ENCODE data around the gene USP13. TPM values are rescaled to one million over a fixed set of nuclear protein-coding genes. Genes with fewer than 3 reads are reported as not detected.
A peak's percentile ranks its signal among the peaks of the same experiment; 100 is the strongest.

Gene USP13
- total RNA-seq, 1 experiment from 2014 or later, result 33.0 TPM

DNA sequence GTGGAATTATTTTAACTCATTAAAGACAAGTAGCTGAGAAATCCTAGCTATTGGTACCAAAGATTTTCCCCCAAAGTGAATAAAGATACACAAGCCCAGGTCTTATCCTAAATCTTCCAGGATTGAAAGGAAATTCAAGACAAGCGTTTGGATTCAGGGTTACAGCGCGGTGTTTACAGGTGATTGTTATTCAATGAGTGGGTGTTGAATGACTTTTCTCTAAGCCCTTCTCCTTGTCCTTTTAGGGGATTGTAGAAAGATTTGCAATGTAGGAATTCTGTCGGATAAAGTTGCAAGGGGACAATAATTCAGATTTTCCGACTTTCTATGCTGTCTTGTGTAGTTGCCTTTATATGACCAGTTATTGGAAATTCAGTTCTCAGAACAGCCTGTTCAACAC is 57.2 kb downstream of the USP13 start:
- BruUV-seq (replicated peaks), result no TSS peak
- Histone ChIP-seq H3K4me1 (ENCODE audit: insufficient read depth, low read length, poor library complexity, severe bottlenecking) (peaks cover 16% of the 10 kb centered on the region), H3K4me3 (ENCODE audit: low read depth, low read length, poor library complexity, severe bottlenecking) (no peak overlapping the region), H3K9me3 (ENCODE audit: low read depth, low read length, poor library complexity, severe bottlenecking) (no peaks in the 10 kb centered on the region), H3K36me3 (ENCODE audit: insufficient read depth, low read length, poor library complexity, severe bottlenecking) (peaks cover 20% of the 10 kb centered on the region), H3K27me3 (replicated peaks; ENCODE audit: insufficient read depth, low read depth, low read length, poor library complexity) (no peaks in the 10 kb centered on the region), H3K27ac (ENCODE audit: low read depth, low read length, poor library complexity, severe bottlenecking) (peak overlapping the region; percentile 12)
- no peak for TF ChIP-seq EZH2 (IDR thresholded peaks at IDR 0.05; ENCODE audit: borderline replicate concordance, low read depth, low read length, poor library complexity, severe bottlenecking)
- TF ChIP-seq, protein P1, sequence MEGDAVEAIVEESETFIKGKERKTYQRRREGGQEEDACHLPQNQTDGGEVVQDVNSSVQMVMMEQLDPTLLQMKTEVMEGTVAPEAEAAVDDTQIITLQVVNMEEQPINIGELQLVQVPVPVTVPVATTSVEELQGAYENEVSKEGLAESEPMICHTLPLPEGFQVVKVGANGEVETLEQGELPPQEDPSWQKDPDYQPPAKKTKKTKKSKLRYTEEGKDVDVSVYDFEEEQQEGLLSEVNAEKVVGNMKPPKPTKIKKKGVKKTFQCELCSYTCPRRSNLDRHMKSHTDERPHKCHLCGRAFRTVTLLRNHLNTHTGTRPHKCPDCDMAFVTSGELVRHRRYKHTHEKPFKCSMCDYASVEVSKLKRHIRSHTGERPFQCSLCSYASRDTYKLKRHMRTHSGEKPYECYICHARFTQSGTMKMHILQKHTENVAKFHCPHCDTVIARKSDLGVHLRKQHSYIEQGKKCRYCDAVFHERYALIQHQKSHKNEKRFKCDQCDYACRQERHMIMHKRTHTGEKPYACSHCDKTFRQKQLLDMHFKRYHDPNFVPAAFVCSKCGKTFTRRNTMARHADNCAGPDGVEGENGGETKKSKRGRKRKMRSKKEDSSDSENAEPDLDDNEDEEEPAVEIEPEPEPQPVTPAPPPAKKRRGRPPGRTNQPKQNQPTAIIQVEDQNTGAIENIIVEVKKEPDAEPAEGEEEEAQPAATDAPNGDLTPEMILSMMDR (conservative IDR thresholded peaks at IDR 0.05; ENCODE audit: low read depth, low read length), result no peak
- CTCF ChIA-PET, result no interaction called here
- POLR2A ChIA-PET (ENCODE audit: low non-redundant PET), result no interaction called here
- DNase-seq (ENCODE audit: low spot score), result no peak
- intact Hi-C loops (cut with micrococcal nuclease; ENCODE audit: unreplicated experiment), result no loop called here

DNA sequence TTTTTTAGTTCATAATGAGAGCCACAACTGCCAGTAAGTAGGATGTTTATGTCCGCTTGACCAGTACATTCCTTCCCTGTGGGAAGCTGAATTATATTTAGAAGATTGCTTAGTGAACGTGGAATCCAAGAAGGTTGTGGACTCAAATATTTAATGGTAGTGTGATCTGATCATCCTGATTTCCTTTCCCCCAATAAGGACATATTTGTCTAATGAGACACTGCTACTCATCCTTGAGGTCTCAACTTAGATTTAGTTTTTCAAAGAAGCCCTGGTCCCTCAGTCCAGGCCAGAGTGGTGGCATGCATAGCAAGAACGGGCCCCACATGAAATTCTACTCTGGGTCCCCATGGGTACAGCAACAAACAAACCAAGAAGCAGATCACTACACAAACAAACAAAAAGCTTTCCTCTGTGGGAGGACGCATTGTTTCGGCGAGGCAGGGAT is 60.8 kb downstream of the USP13 start:
- no peak for DNase-seq (ENCODE audit: low spot score)
- Histone ChIP-seq H3K4me3 (ENCODE audit: low read depth, low read length, poor library complexity, severe bottlenecking) (no peak overlapping the region), H3K27ac (ENCODE audit: low read depth, low read length, poor library complexity, severe bottlenecking) (no peak overlapping the region), H3K9me3 (ENCODE audit: low read depth, low read length, poor library complexity, severe bottlenecking) (no peaks in the 10 kb centered on the region), H3K4me1 (ENCODE audit: insufficient read depth, low read length, poor library complexity, severe bottlenecking) (peaks cover 12% of the 10 kb centered on the region), H3K27me3 (replicated peaks; ENCODE audit: insufficient read depth, low read depth, low read length, poor library complexity) (no peaks in the 10 kb centered on the region), H3K36me3 (ENCODE audit: insufficient read depth, low read length, poor library complexity, severe bottlenecking) (peaks cover 20% of the 10 kb centered on the region)
- intact Hi-C loops (cut with micrococcal nuclease; ENCODE audit: unreplicated experiment), result no loop called here
- no peak for TF ChIP-seq EZH2 (IDR thresholded peaks at IDR 0.05; ENCODE audit: borderline replicate concordance, low read depth, low read length, poor library complexity, severe bottlenecking)
- TF ChIP-seq, protein P1 (conservative IDR thresholded peaks at IDR 0.05; ENCODE audit: low read depth, low read length), result no peak
- ChIA-PET POLR2A (ENCODE audit: low non-redundant PET) (no interaction called here), CTCF (no interaction called here)
- BruUV-seq (replicated peaks), result no TSS peak

DNA sequence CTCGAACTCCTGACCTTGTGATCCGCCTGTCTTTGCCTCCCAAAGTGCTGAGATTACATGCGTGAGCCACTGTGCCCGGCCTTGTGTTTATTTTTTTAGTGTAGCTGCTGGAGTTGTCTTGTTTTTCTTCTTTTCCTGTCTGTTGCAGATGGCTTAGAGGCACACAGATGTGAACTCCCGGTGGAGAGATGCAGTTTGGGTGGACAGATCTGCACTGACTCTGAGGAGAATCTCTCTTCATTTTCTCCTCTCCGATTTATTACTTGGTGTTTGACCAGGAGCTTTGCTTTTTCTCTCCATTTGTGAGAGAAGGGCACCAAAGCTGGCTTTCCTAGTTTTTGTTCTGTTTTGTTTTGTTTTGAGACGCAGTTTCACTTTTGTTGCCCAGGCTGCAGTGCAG is 62.7 kb downstream of the USP13 start:
- TF ChIP-seq, protein P1 (conservative IDR thresholded peaks at IDR 0.05; ENCODE audit: low read depth, low read length), result no peak
- no peak for TF ChIP-seq EZH2 (IDR thresholded peaks at IDR 0.05; ENCODE audit: borderline replicate concordance, low read depth, low read length, poor library complexity, severe bottlenecking)
- Histone ChIP-seq H3K4me1 (ENCODE audit: insufficient read depth, low read length, poor library complexity, severe bottlenecking) (peaks cover 3% of the 10 kb centered on the region), H3K36me3 (ENCODE audit: insufficient read depth, low read length, poor library complexity, severe bottlenecking) (peaks cover 11% of the 10 kb centered on the region), H3K9me3 (ENCODE audit: low read depth, low read length, poor library complexity, severe bottlenecking) (no peaks in the 10 kb centered on the region), H3K27ac (ENCODE audit: low read depth, low read length, poor library complexity, severe bottlenecking) (no peak overlapping the region), H3K27me3 (replicated peaks; ENCODE audit: insufficient read depth, low read depth, low read length, poor library complexity) (no peaks in the 10 kb centered on the region), H3K4me3 (ENCODE audit: low read depth, low read length, poor library complexity, severe bottlenecking) (no peak overlapping the region)
- ChIA-PET POLR2A (ENCODE audit: low non-redundant PET) (no interaction called here), CTCF (no interaction called here)
- no peak for DNase-seq (ENCODE audit: low spot score)
- no TSS peak for BruUV-seq (replicated peaks)
- intact Hi-C loops (cut with micrococcal nuclease; ENCODE audit: unreplicated experiment), result no loop called here
